Measurements from ENCODE around the gene ZNF695. TPM values are rescaled to one million over a fixed set of nuclear protein-coding genes. Genes with fewer than 3 reads are reported as not detected.

ZNF695 gene
- 3.0 and 3.2 TPM in 2 replicates for polyA plus RNA-seq (2012; rRNA removed)
- 3.7 and 4.0 TPM in 2 replicates for polyA plus RNA-seq (2012; cell fraction: cytosol; rRNA removed)
- polyA plus RNA-seq (2012; cell fraction: nucleus; rRNA removed) = 2.3 and 2.4 TPM in 2 replicates

GRCh38 chr1:247007511-247008405 lies at the start of gene ZNF695:
Gene ZNF695, minus strand, starts transcription at chr1:247008057. Its CDS starts 149 bp downstream, at chr1:247007908.
- POLR2A ChIA-PET = interaction anchor here (0.7 kb wide), 2 partner anchors 326 to 442 kb away, joined by 3 to 5 read pairs; partner anchors contain the start of genes CNST and TFB2M
- H3F3A ChIP-seq (replicated peaks; ENCODE audit: insufficient read depth) = no peaks in the 10 kb centered on the region
- CTCF ChIA-PET = interaction anchor here (1.4 kb wide), 1 partner anchor 104 kb away, joined by 4 read pairs; no protein-coding TSS in a partner anchor
- DNase-seq = peak; percentile 98
- H3K4me2 ChIP-seq = peak within 1 kb of the TSS; percentile 88
- peaks cover 19% of the 10 kb centered on the region; the same call in 1 of the 2 replicates for H3K9me3 ChIP-seq
- no peaks in the 10 kb centered on the region for H3K4me1 ChIP-seq (ENCODE audit: control insufficient read depth in 1 of 2, insufficient read depth in 2 of 2, low read depth in 1 of 2, low read length in 1 of 2)
- H2AFZ ChIP-seq (ENCODE audit: low read depth) = peak within 1 kb of the TSS; percentile 94
- H3K27ac ChIP-seq (ENCODE audit: low read depth in 2 of 2, low read length in 1 of 2) = peak within 1 kb of the TSS in 1 of 2 experiments; percentile 20; a peak in 1 of 4 replicates
- no peaks in the 10 kb centered on the region for H3K9me2 ChIP-seq
- H3K36me3 ChIP-seq (replicated peaks in 1 of 2; ENCODE audit: control insufficient read depth in 1 of 2, insufficient read depth in 2 of 2, low read length in 1 of 2) = peaks cover 0 to 17% of the 10 kb centered on the region in 2 experiments
- H3K79me2 ChIP-seq (ENCODE audit: insufficient read depth) = peaks cover 48% of the 10 kb centered on the region
- 12% methylated on average over 25 of the region's 58 CpGs for WGBS (ENCODE audit: low lambda C conversion rate)
- H3K27me3 ChIP-seq (ENCODE audit: insufficient read depth) = no peaks in the 10 kb centered on the region
- peak within 1 kb of the TSS; percentile 73 to 88 for H3K4me3 ChIP-seq (ENCODE audit: low read depth in 2 of 2, low read length in 1 of 2)
- peak within 1 kb of the TSS; percentile 76 for H3K9ac ChIP-seq
- no peaks in the 10 kb centered on the region for H4K20me1 ChIP-seq (ENCODE audit: insufficient read depth)
- TF ChIP-seq EP300 (IDR thresholded peaks at IDR 0.05; ENCODE audit: borderline replicate concordance in 1 of 2, low read depth in 1 of 2, low read length in 1 of 2) = no peak
- TF ChIP-seq MAX (IDR thresholded peaks at IDR 0.05; ENCODE audit: low read depth) = peak; percentile 79
- no peak for TF ChIP-seq REST (IDR thresholded peaks at IDR 0.05; ENCODE audit: low read depth, low read length)
- no peak for TF ChIP-seq JUND (IDR thresholded peaks at IDR 0.05)
- TF ChIP-seq FOXM1 (IDR thresholded peaks at IDR 0.05; ENCODE audit: low read depth) = no peak
- peak; percentile 92 for TF ChIP-seq IRF3 (IDR thresholded peaks at IDR 0.05; ENCODE audit: low read depth, low read length)
- TF ChIP-seq, protein P1, sequence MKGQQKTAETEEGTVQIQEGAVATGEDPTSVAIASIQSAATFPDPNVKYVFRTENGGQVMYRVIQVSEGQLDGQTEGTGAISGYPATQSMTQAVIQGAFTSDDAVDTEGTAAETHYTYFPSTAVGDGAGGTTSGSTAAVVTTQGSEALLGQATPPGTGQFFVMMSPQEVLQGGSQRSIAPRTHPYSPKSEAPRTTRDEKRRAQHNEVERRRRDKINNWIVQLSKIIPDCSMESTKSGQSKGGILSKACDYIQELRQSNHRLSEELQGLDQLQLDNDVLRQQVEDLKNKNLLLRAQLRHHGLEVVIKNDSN (IDR thresholded peaks at IDR 0.05; ENCODE audit: borderline replicate concordance, low read depth) = no peak
- no peak for TF ChIP-seq RAD21 (IDR thresholded peaks at IDR 0.05; ENCODE audit: low read length)
- no peak for TF ChIP-seq MEF2A (IDR thresholded peaks at IDR 0.05; ENCODE audit: borderline replicate concordance, low read depth)
- no peak for TF ChIP-seq EZH2phosphoT487 (IDR thresholded peaks at IDR 0.05; ENCODE audit: borderline replicate concordance, low read depth)
- peak; percentile 92 for TF ChIP-seq SIN3A (IDR thresholded peaks at IDR 0.05; ENCODE audit: borderline replicate concordance, low read depth, low read length)
- TF ChIP-seq YY1 (IDR thresholded peaks at IDR 0.05; ENCODE audit: low read depth) = no peak
- no peak for TF ChIP-seq ELF1 (IDR thresholded peaks at IDR 0.05)
- TF ChIP-seq TAF1 (IDR thresholded peaks at IDR 0.05; ENCODE audit: borderline replicate concordance, low read depth, low read length) = peak; percentile 70; the same call in 1 of the 2 replicates
- TF ChIP-seq POLR2AphosphoS5 (IDR thresholded peaks at IDR 0.05; ENCODE audit: low read depth, low read length) = peak; percentile 75
- TF ChIP-seq, protein P2, sequence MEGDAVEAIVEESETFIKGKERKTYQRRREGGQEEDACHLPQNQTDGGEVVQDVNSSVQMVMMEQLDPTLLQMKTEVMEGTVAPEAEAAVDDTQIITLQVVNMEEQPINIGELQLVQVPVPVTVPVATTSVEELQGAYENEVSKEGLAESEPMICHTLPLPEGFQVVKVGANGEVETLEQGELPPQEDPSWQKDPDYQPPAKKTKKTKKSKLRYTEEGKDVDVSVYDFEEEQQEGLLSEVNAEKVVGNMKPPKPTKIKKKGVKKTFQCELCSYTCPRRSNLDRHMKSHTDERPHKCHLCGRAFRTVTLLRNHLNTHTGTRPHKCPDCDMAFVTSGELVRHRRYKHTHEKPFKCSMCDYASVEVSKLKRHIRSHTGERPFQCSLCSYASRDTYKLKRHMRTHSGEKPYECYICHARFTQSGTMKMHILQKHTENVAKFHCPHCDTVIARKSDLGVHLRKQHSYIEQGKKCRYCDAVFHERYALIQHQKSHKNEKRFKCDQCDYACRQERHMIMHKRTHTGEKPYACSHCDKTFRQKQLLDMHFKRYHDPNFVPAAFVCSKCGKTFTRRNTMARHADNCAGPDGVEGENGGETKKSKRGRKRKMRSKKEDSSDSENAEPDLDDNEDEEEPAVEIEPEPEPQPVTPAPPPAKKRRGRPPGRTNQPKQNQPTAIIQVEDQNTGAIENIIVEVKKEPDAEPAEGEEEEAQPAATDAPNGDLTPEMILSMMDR (IDR thresholded peaks at IDR 0.05) = no peak
- TF ChIP-seq FOXJ3 (CRISPR knock-in tag; IDR thresholded peaks at IDR 0.05) = no peak
- peak; percentile 32; the same call in 1 of the 2 replicates for TF ChIP-seq RFX5 (IDR thresholded peaks at IDR 0.05; ENCODE audit: low read length)
- no peak for TF ChIP-seq GATA2 (CRISPR knock-in tag; IDR thresholded peaks at IDR 0.05)
- TF ChIP-seq GABPA (IDR thresholded peaks at IDR 0.05; ENCODE audit: low read depth) = peak; percentile 77
- TF ChIP-seq, protein P3, sequence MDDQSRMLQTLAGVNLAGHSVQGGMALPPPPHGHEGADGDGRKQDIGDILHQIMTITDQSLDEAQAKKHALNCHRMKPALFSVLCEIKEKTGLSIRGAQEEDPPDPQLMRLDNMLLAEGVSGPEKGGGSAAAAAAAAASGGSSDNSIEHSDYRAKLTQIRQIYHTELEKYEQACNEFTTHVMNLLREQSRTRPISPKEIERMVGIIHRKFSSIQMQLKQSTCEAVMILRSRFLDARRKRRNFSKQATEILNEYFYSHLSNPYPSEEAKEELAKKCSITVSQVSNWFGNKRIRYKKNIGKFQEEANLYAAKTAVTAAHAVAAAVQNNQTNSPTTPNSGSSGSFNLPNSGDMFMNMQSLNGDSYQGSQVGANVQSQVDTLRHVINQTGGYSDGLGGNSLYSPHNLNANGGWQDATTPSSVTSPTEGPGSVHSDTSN (IDR thresholded peaks at IDR 0.05) = peak; percentile 100
- TF ChIP-seq RCOR1 (IDR thresholded peaks at IDR 0.05; ENCODE audit: low read length) = no peak
- peak; percentile 85 for TF ChIP-seq MXI1 (IDR thresholded peaks at IDR 0.05; ENCODE audit: low read depth, low read length)
- TF ChIP-seq NRF1 (IDR thresholded peaks at IDR 0.05; ENCODE audit: low read depth, low read length) = no peak
